Calu3 (cell line): Measurements from ENCODE around the gene NT5DC3. TPM values are rescaled to one million over a fixed set of nuclear protein-coding genes. Genes with fewer than 3 reads are reported as not detected.

Source experiments
- BruUV-seq: library from RNA; stranded (reverse); fragments of 400-500 nt; replicated peaks from 2 replicates; lab custom pipeline; 2021; lab: Mats Ljungman, UMichigan
- CTCF ChIA-PET: fragments of 300-600 bp; sonication (Branson Sonifier 250); formaldehyde crosslinking; loops from one replicate; lab custom pipeline; 2022; ENCODE audit warnings: antibody characterized with exemption; lab: Charles Lee
- DNase-seq: peaks from one replicate; pipeline ENCODE4 v3.0.0; 2022
- H3K27ac Mint-ChIP-seq: one replicate; pipeline ENCODE4 v1.8.0; 2022; ENCODE audit warnings: mixed read lengths; ENCODE audit not compliant: unreplicated experiment
- H3K27me3 Mint-ChIP-seq: one replicate; pipeline ENCODE4 v1.8.0; 2022; ENCODE audit warnings: mixed read lengths; ENCODE audit not compliant: unreplicated experiment
- H3K36me3 Mint-ChIP-seq: one replicate; pipeline ENCODE4 v1.8.0; 2022; ENCODE audit warnings: mild to moderate bottlenecking, moderate library complexity, mixed read lengths; ENCODE audit not compliant: insufficient read depth, unreplicated experiment
- H3K4me1 Mint-ChIP-seq: one replicate; pipeline ENCODE4 v1.8.0; 2022; ENCODE audit warnings: mild to moderate bottlenecking, low read depth, mixed read lengths; ENCODE audit not compliant: unreplicated experiment
- H3K4me3 Mint-ChIP-seq: one replicate; pipeline ENCODE4 v1.8.0; 2022; ENCODE audit warnings: mild to moderate bottlenecking, low read depth, moderate library complexity, mixed read lengths; ENCODE audit not compliant: unreplicated experiment
- H3K9me3 Mint-ChIP-seq: one replicate; pipeline ENCODE4 v1.8.0; 2022; ENCODE audit warnings: low read depth, mixed read lengths; ENCODE audit not compliant: unreplicated experiment
- intact Hi-C: fragments of 100-400 bp; cut with micrococcal nuclease; formaldehyde crosslinking; loops from one replicate; pipeline ENCODE4 v1.10.0; 2022; ENCODE audit not compliant: unreplicated experiment
- total RNA-seq: library from RNA; stranded (reverse); gene quantifications from 2 replicates; pipeline ENCODE4 v1.2.3, GENCODE V29; 2022
- TF ChIP-seq, protein P1 (sequence below): fragments of 200-600 bp; IDR thresholded peaks from one replicate; pipeline ENCODE4 v1.8.0; 2022; ENCODE audit warnings: antibody characterized with exemption; ENCODE audit not compliant: unreplicated experiment

Gene NT5DC3
- total RNA-seq, 1 experiment from 2014 or later, result 24.0 TPM

DNA sequence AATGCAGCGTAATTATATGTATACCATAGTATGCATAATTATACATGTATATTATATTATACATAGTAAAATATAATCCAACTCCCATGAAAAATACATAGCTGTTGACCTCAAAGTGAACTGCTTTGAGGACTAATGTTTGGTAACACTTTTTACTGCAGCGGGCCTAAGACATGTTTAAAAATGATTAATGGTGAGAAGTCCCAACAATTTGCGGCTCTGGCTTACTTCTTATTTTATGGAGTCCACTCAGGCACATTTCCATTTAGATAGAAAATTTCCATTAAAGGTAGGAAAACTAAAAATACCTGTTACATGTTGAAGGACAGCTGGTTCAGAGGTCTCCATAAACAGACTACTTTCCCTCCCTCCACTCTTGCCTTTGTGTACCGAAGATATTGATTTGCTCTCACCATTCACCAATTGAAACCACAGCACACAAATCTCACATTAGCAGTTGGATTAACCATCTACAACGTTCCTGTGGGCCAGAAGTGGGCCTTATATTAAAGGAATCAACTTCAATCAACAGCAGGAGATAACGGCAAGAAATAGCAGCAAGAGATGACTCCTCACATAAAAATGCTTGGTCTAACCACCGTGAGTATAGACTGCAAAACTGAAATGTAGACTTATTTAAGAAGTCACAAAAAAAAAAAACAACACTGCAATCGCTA is 14.1 kb upstream of the NT5DC3 start:
- Mint-ChIP-seq H3K4me3 (no peak overlapping the region), H3K27me3 (no peaks in the 10 kb centered on the region), H3K9me3 (peaks cover 4% of the 10 kb centered on the region), H3K4me1 (peaks cover 63% of the 10 kb centered on the region), H3K36me3 (peaks cover 6% of the 10 kb centered on the region), H3K27ac (no peak overlapping the region)
- BruUV-seq, result no TSS peak
- TF ChIP-seq, protein P1, sequence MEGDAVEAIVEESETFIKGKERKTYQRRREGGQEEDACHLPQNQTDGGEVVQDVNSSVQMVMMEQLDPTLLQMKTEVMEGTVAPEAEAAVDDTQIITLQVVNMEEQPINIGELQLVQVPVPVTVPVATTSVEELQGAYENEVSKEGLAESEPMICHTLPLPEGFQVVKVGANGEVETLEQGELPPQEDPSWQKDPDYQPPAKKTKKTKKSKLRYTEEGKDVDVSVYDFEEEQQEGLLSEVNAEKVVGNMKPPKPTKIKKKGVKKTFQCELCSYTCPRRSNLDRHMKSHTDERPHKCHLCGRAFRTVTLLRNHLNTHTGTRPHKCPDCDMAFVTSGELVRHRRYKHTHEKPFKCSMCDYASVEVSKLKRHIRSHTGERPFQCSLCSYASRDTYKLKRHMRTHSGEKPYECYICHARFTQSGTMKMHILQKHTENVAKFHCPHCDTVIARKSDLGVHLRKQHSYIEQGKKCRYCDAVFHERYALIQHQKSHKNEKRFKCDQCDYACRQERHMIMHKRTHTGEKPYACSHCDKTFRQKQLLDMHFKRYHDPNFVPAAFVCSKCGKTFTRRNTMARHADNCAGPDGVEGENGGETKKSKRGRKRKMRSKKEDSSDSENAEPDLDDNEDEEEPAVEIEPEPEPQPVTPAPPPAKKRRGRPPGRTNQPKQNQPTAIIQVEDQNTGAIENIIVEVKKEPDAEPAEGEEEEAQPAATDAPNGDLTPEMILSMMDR, result no peak
- peak; percentile 28 for DNase-seq
- intact Hi-C loops, result no loop called here
- CTCF ChIA-PET, result no interaction called here

DNA sequence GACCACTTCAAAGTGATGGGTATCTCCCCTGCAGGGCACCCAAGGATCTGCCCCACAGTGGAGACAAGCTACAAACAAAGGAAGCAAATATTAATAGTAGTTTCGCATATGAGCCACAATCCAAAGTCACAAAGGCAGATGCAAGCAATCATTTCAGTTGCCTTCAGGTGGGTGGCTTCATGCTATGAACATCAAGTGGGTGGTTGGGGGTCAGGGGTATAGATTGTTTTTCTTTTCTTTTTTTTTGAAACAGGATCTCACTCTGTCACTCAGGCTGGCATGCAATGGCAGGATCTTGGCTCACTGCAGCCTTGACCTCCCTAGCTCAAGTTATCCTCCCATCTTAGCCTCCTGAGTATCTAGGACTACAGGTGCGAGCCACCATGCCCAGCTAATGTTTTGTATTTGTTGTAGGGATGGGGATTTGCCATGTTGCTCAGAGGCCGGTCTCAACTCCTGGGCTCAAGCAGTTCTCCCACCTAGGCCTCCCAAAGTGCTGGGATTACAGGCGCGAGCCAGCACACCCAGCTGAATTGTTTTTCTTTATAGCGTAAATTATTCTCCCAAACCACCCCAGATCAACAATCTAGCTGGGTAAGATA is 13.4 kb upstream of the NT5DC3 start:
- Mint-ChIP-seq H3K27me3 (no peaks in the 10 kb centered on the region), H3K4me3 (no peak overlapping the region), H3K4me1 (peaks cover 61% of the 10 kb centered on the region), H3K36me3 (peaks cover 6% of the 10 kb centered on the region), H3K27ac (no peak overlapping the region), H3K9me3 (peaks cover 4% of the 10 kb centered on the region)
- no peak for DNase-seq
- intact Hi-C loops, result no loop called here
- TF ChIP-seq, protein P1, result no peak
- CTCF ChIA-PET, result interaction anchor here (0.6 kb wide), 1 partner anchor 11 kb away, joined by 3 read pairs; no protein-coding TSS in a partner anchor
- no TSS peak for BruUV-seq

DNA sequence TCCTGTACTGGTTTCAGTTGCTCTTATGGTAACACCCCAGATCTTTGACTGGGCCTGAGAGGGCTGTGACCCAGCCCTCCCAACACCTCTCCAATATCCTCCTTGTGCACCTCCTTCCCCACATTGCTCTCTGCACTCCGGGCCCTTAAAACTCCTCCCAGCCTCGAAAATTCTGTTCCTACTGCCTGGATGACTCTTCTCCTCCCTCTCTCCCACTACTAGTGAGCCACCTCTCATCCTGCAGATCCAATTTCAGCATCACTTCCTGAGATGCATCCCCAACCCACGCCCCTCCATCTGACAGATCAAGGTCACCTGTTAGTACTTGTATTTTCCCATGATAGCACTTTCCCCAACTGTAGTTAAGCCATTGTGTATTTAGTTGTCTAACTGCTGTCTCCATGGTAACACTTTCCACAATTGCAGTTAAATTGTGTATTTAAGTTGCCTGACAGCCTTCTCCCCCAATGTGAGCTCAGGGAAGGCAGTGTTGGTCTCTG is 11.5 kb upstream of the NT5DC3 start:
- Mint-ChIP-seq H3K4me1 (peaks cover 50% of the 10 kb centered on the region), H3K27ac (no peak overlapping the region), H3K27me3 (no peaks in the 10 kb centered on the region), H3K36me3 (no peaks in the 10 kb centered on the region), H3K4me3 (no peak overlapping the region), H3K9me3 (no peaks in the 10 kb centered on the region)
- no TSS peak for BruUV-seq
- intact Hi-C loops, result no loop called here
- DNase-seq, result no peak
- CTCF ChIA-PET, result no interaction called here
- TF ChIP-seq, protein P1, result no peak

DNA sequence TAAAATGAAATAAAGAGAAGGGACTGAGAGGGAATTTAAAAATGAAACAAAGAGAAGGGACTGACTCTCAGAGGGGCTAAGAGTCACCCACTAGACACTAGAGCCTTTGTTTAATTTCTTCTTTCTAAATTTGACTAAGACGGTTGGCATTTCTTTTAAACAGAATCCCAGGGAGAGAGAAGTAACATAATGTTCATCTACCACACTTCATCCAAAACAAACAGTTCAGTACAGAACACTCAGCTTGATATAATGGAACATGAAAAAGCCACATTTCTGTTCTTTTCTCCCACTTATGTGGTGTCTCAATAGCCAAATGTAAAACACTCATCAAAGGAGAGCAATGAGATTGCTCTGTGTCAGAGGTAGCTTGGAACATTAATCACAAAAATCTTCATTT is 10.1 kb upstream of the NT5DC3 start:
- H3K9me3 Mint-ChIP-seq, result no peaks in the 10 kb centered on the region
- no peak overlapping the region for H3K27ac Mint-ChIP-seq
- no peaks in the 10 kb centered on the region for H3K36me3 Mint-ChIP-seq
- CTCF ChIA-PET, result interaction anchor here (0.7 kb wide), 1 partner anchor 20 kb away, joined by 5 read pairs; no protein-coding TSS in a partner anchor
- H3K4me3 Mint-ChIP-seq, result no peak overlapping the region
- BruUV-seq, result no TSS peak
- H3K4me1 Mint-ChIP-seq, result peaks cover 41% of the 10 kb centered on the region
- intact Hi-C loops, result no loop called here
- H3K27me3 Mint-ChIP-seq, result no peaks in the 10 kb centered on the region
- DNase-seq, result no peak
- TF ChIP-seq, protein P1, result no peak
